Effector memory CD8-positive, alpha-beta T cell (primary cell): ENCODE data around the gene HIF1A.
"Not testable (repeated sequence)": the region's sequence is repeated elsewhere in the genome, so short reads cannot be mapped to it uniquely, and the experiment has no call there.

ENCODE experiments used
- ATAC-seq: fragments of 150-1000 bp; cut with Tn5 transposase; replicated peaks from 2 replicates; pipeline ENCODE4 v1.10.0; 2021; ENCODE audit warnings: mild to moderate bottlenecking, moderate library complexity
- DNase-seq, 3 experiments: peaks; one replicate each; pipeline ENCODE4 v3.0.0; 2021
- H3K27ac Mint-ChIP-seq, 2 donors: one replicate each; pipeline ENCODE4 v1.8.0; 2022; ENCODE audit warnings: mild to moderate bottlenecking in 2 of 2, mixed read lengths in 2 of 2, moderate library complexity in 2 of 2
- H3K27me3 Mint-ChIP-seq, 2 donors: one replicate each; pipeline ENCODE4 v1.8.0; 2022; ENCODE audit warnings: mixed read lengths in 2 of 2
- H3K36me3 Mint-ChIP-seq: one replicate; pipeline ENCODE4 v1.8.0; 2022; ENCODE audit warnings: mild to moderate bottlenecking, moderate library complexity, mixed read lengths; ENCODE audit not compliant: insufficient read depth
- H3K4me1 Mint-ChIP-seq, 2 donors: one replicate each; pipeline ENCODE4 v1.8.0; 2022; ENCODE audit warnings: low read depth in 2 of 2, mixed read lengths in 2 of 2
- H3K4me3 Mint-ChIP-seq, 2 donors: one replicate each; pipeline ENCODE4 v1.8.0; 2022; ENCODE audit warnings: mild to moderate bottlenecking in 2 of 2, mixed read lengths in 2 of 2, moderate library complexity in 2 of 2
- H3K9me3 Mint-ChIP-seq, 2 donors: one replicate each; pipeline ENCODE4 v1.8.0; 2022; ENCODE audit warnings: mixed read lengths in 2 of 2

Gene HIF1A

GRCh38 chr14:61724133-61724532 is 28.8 kb downstream of the HIF1A start:
- Mint-ChIP-seq H3K4me1 (peaks cover 16 to 20% of the 10 kb centered on the region in 2 donors), H3K4me3 (no peak overlapping the region), H3K36me3 (peaks cover 70% of the 10 kb centered on the region), H3K27me3 (no peaks in the 10 kb centered on the region), H3K9me3 (no peaks in the 10 kb centered on the region), H3K27ac (peak overlapping the region in 1 of 2 donors; percentile 15)
- ATAC-seq: no peak
- DNase-seq: no peak

GRCh38 chr14:61726778-61727658 is 31.7 kb downstream of the HIF1A start:
- H3K4me3 Mint-ChIP-seq: no peak overlapping the region
- no peaks in the 10 kb centered on the region for H3K27me3 Mint-ChIP-seq
- peaks cover 84% of the 10 kb centered on the region for H3K36me3 Mint-ChIP-seq
- peaks cover 6 to 14% of the 10 kb centered on the region in 2 donors for H3K4me1 Mint-ChIP-seq
- no peaks in the 10 kb centered on the region for H3K9me3 Mint-ChIP-seq
- H3K27ac Mint-ChIP-seq: peak overlapping the region; percentile 27 to 68
- ATAC-seq (no peak), DNase-seq (no peak)

GRCh38 chr14:61730756-61731373 is 35.6 kb downstream of the HIF1A start:
- DNase-seq (peak in 1 of 3 experiments; percentile 11), ATAC-seq (peak; percentile 10)
- no peak overlapping the region for H3K27ac Mint-ChIP-seq
- peaks cover 0 to 10% of the 10 kb centered on the region in 2 donors for H3K4me1 Mint-ChIP-seq
- no peaks in the 10 kb centered on the region for H3K27me3 Mint-ChIP-seq
- H3K4me3 Mint-ChIP-seq: no peak overlapping the region
- H3K36me3 Mint-ChIP-seq: peaks cover 92% of the 10 kb centered on the region
- H3K9me3 Mint-ChIP-seq: no peaks in the 10 kb centered on the region

- peaks cover 93% of the 10 kb centered on the region for H3K36me3 Mint-ChIP-seq
- no peak overlapping the region for H3K4me3 Mint-ChIP-seq
- peak; percentile 49 for ATAC-seq
- no peak for DNase-seq
- no peaks in the 10 kb centered on the region for H3K27me3 Mint-ChIP-seq
- H3K9me3 Mint-ChIP-seq: no peaks in the 10 kb centered on the region
- peaks cover 0 to 10% of the 10 kb centered on the region in 2 donors for H3K4me1 Mint-ChIP-seq
- H3K27ac Mint-ChIP-seq: no peak overlapping the region
Measured at GRCh38 chr14:61733972-61734371, 38.7 kb downstream of the HIF1A start.

GRCh38 chr14:61736751-61737150 is 41.4 kb downstream of the HIF1A start:
- DNase-seq (no peak), ATAC-seq (no peak)
- H3K36me3 Mint-ChIP-seq: peaks cover 93% of the 10 kb centered on the region
- H3K27me3 Mint-ChIP-seq: no peaks in the 10 kb centered on the region
- no peak overlapping the region for H3K4me3 Mint-ChIP-seq
- peaks cover 0 to 6% of the 10 kb centered on the region in 2 donors for H3K4me1 Mint-ChIP-seq
- H3K27ac Mint-ChIP-seq: no peak overlapping the region
- no peaks in the 10 kb centered on the region for H3K9me3 Mint-ChIP-seq

GRCh38 chr14:61737915-61738314 is 42.6 kb downstream of the HIF1A start:
- Mint-ChIP-seq H3K4me3 (no peak overlapping the region), H3K27ac (no peak overlapping the region), H3K4me1 (peaks cover 0 to 6% of the 10 kb centered on the region in 2 donors), H3K27me3 (no peaks in the 10 kb centered on the region), H3K9me3 (no peaks in the 10 kb centered on the region), H3K36me3 (peaks cover 92% of the 10 kb centered on the region)
- DNase-seq (no peak), ATAC-seq (no peak)

GRCh38 chr14:61739133-61739532 is 43.8 kb downstream of the HIF1A start:
- Mint-ChIP-seq H3K27ac (no peak overlapping the region), H3K4me1 (peaks cover 0 to 6% of the 10 kb centered on the region in 2 donors), H3K36me3 (peaks cover 93% of the 10 kb centered on the region), H3K9me3 (no peaks in the 10 kb centered on the region), H3K4me3 (no peak overlapping the region), H3K27me3 (no peaks in the 10 kb centered on the region)
- DNase-seq (no peak), ATAC-seq (no peak)

- Mint-ChIP-seq H3K4me1 (no peaks in the 10 kb centered on the region), H3K27me3 (no peaks in the 10 kb centered on the region), H3K27ac (no peak overlapping the region), H3K36me3 (peaks cover 93% of the 10 kb centered on the region), H3K4me3 (no peak overlapping the region), H3K9me3 (no peaks in the 10 kb centered on the region)
- ATAC-seq (no peak), DNase-seq (no peak)
Measured at GRCh38 chr14:61742371-61742770, 47.1 kb downstream of the HIF1A start.

GRCh38 chr14:61744238-61744637 is 48.9 kb downstream of the HIF1A start:
- H3K27ac Mint-ChIP-seq: no peak overlapping the region
- ATAC-seq: no peak
- no peaks in the 10 kb centered on the region for H3K27me3 Mint-ChIP-seq
- H3K4me3 Mint-ChIP-seq: no peak overlapping the region
- peaks cover 90% of the 10 kb centered on the region for H3K36me3 Mint-ChIP-seq
- DNase-seq: no peak
- H3K9me3 Mint-ChIP-seq: no peaks in the 10 kb centered on the region
- H3K4me1 Mint-ChIP-seq: no peaks in the 10 kb centered on the region

GRCh38 chr14:61746346-61746745 is 51.0 kb downstream of the HIF1A start:
- not testable (repeated sequence) for H3K9me3 Mint-ChIP-seq, H3K4me3 Mint-ChIP-seq, DNase-seq, H3K27me3 Mint-ChIP-seq, ATAC-seq, H3K4me1 Mint-ChIP-seq
- H3K27ac Mint-ChIP-seq: peak overlapping the region in 1 of 2 donors; percentile 72
- H3K36me3 Mint-ChIP-seq: peaks cover 88% of the 10 kb centered on the region

- H3K4me1 Mint-ChIP-seq: peaks cover 2 to 4% of the 10 kb centered on the region in 2 donors
- H3K36me3 Mint-ChIP-seq: peaks cover 85% of the 10 kb centered on the region
- ATAC-seq (no peak), DNase-seq (no peak)
- H3K27me3 Mint-ChIP-seq: no peaks in the 10 kb centered on the region
- H3K27ac Mint-ChIP-seq: peak overlapping the region in 1 of 2 donors; percentile 72
- H3K9me3 Mint-ChIP-seq: no peaks in the 10 kb centered on the region
- no peak overlapping the region for H3K4me3 Mint-ChIP-seq
Measured at GRCh38 chr14:61746881-61747280, 51.6 kb downstream of the HIF1A start.

GRCh38 chr14:61747342-61747741 is 52.0 kb downstream of the HIF1A start:
- DNase-seq (no peak), ATAC-seq (no peak)
- H3K27ac Mint-ChIP-seq: peak overlapping the region in 1 of 2 donors; percentile 72
- no peaks in the 10 kb centered on the region for H3K9me3 Mint-ChIP-seq
- H3K4me3 Mint-ChIP-seq: no peak overlapping the region
- H3K27me3 Mint-ChIP-seq: no peaks in the 10 kb centered on the region
- H3K4me1 Mint-ChIP-seq: peaks cover 2 to 4% of the 10 kb centered on the region in 2 donors
- H3K36me3 Mint-ChIP-seq: peaks cover 84% of the 10 kb centered on the region

GRCh38 chr14:61749264-61749663 is 54.0 kb downstream of the HIF1A start:
- no peaks in the 10 kb centered on the region for H3K9me3 Mint-ChIP-seq
- H3K27me3 Mint-ChIP-seq: no peaks in the 10 kb centered on the region
- ATAC-seq (no peak), DNase-seq (no peak)
- peaks cover 74% of the 10 kb centered on the region for H3K36me3 Mint-ChIP-seq
- peak overlapping the region in 1 of 2 donors; percentile 12 for H3K27ac Mint-ChIP-seq
- peaks cover 2 to 4% of the 10 kb centered on the region in 2 donors for H3K4me1 Mint-ChIP-seq
- H3K4me3 Mint-ChIP-seq: no peak overlapping the region

- ATAC-seq (no peak), DNase-seq (no peak)
- H3K9me3 Mint-ChIP-seq: no peaks in the 10 kb centered on the region
- peaks cover 5 to 6% of the 10 kb centered on the region in 2 donors for H3K27me3 Mint-ChIP-seq
- peaks cover 68% of the 10 kb centered on the region for H3K36me3 Mint-ChIP-seq
- H3K4me3 Mint-ChIP-seq: peak overlapping the region in 1 of 2 donors; percentile 83
- H3K4me1 Mint-ChIP-seq: peaks cover 2 to 4% of the 10 kb centered on the region in 2 donors
- H3K27ac Mint-ChIP-seq: peak overlapping the region in 1 of 2 donors; percentile 12
Measured at GRCh38 chr14:61749867-61750266, 54.6 kb downstream of the HIF1A start.
